PC-9 (cell line): ENCODE data around the gene SLC2A3.
"Not testable (repeated sequence)": the region's sequence is repeated elsewhere in the genome, so short reads cannot be mapped to it uniquely, and the experiment has no call there.

ENCODE experiments used
- EZH2 ChIP-seq: fragments of 200-600 bp; sonication (generic); IDR thresholded peaks from 2 replicates; pipeline ENCODE4 v1.8.0; 2017; ENCODE audit warnings: antibody characterized with exemption, low read depth
- TF ChIP-seq, protein P1 (sequence below): fragments of 200-600 bp; sonication (generic); conservative IDR thresholded peaks from 2 replicates; pipeline ENCODE4 v1.6.1; 2017; ENCODE audit warnings: mixed run types, antibody characterized with exemption, mild to moderate bottlenecking, moderate library complexity

DNA sequence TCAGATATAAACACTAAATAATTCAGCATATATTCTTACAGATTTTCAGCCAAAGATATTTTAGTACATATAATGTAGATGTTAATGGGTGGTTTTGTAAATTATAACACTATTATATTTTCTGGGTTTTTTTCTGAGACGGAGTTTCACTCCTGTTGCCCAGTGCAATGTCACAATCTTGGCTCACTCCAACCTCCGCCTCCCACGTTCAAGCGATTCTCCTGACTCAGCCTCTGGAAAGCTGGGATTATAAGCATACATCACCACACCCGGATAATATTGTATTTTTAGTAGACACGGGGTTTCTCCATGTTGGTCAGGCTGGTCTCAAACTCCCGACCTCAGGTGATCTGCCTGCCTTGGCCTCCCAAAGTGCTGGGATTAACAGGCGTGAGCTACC lies 33.6 kb downstream of the SLC2A3 start:
- TF ChIP-seq, protein P1, sequence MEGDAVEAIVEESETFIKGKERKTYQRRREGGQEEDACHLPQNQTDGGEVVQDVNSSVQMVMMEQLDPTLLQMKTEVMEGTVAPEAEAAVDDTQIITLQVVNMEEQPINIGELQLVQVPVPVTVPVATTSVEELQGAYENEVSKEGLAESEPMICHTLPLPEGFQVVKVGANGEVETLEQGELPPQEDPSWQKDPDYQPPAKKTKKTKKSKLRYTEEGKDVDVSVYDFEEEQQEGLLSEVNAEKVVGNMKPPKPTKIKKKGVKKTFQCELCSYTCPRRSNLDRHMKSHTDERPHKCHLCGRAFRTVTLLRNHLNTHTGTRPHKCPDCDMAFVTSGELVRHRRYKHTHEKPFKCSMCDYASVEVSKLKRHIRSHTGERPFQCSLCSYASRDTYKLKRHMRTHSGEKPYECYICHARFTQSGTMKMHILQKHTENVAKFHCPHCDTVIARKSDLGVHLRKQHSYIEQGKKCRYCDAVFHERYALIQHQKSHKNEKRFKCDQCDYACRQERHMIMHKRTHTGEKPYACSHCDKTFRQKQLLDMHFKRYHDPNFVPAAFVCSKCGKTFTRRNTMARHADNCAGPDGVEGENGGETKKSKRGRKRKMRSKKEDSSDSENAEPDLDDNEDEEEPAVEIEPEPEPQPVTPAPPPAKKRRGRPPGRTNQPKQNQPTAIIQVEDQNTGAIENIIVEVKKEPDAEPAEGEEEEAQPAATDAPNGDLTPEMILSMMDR, result not testable (repeated sequence)
- not testable (repeated sequence) for TF ChIP-seq EZH2
